GM12891 (cell line): ENCODE data around the gene SST. TPM values are rescaled to one million over a fixed set of nuclear protein-coding genes. Genes with fewer than 3 reads are reported as not detected.

Experiments
- DNase-seq: peaks from one replicate; pipeline ENCODE4 v3.0.0; 2011; ENCODE audit warnings: low spot score; ENCODE audit not compliant: insufficient read length
- FAIRE-seq: peaks from 2 replicates; lab custom pipeline; 2011; peaks lifted over from hg19 to GRCh38; lab: Jason Lieb, UNC
- PAX5 ChIP-seq: IDR thresholded peaks from 2 replicates; pipeline ENCODE4 v1.6.1; 2011; ENCODE audit warnings: low read length, moderate library complexity, mild to moderate bottlenecking; ENCODE audit not compliant: insufficient read depth, severe bottlenecking
- POLR2A ChIP-seq: IDR thresholded peaks from 2 replicates; pipeline ENCODE4 v1.6.1; 2011; ENCODE audit warnings: low read depth, low read length, control low read depth
- POLR2AphosphoS5 ChIP-seq: IDR thresholded peaks from 2 replicates; pipeline ENCODE4 v1.6.1; 2011; ENCODE audit warnings: low read depth, low read length, control low read depth
- POU2F2 ChIP-seq: IDR thresholded peaks from 2 replicates; pipeline ENCODE4 v1.6.1; 2011; ENCODE audit warnings: low read depth, mild to moderate bottlenecking, control low read depth, low read length, moderate library complexity
- SPI1 ChIP-seq: IDR thresholded peaks from 2 replicates; pipeline ENCODE4 v1.6.1; 2011; ENCODE audit warnings: low read depth, low read length, control low read depth
- TAF1 ChIP-seq: IDR thresholded peaks from 2 replicates; pipeline ENCODE4 v1.6.1; 2011; ENCODE audit warnings: low read depth, low read length, control low read depth
- polyA plus RNA-seq: library from polyadenylated mRNA; unstranded; fragments of >200 nt; gene quantifications from one replicate; pipeline ENCODE4 v1.2.1, GENCODE V29; 2012; ENCODE audit warnings: low read depth, missing spikeins, inconsistent platforms; ENCODE audit not compliant: missing spikeins

SST gene
- polyA plus RNA-seq, result not detected

- DNase-seq, result no peak
- no peak for FAIRE-seq
- TF ChIP-seq POLR2A (no peak), POLR2AphosphoS5 (no peak), PAX5 (no peak), TAF1 (no peak), POU2F2 (no peak)
Measured at GRCh38 chr3:187669675-187670504, at the start of gene SST. Gene SST, minus strand, starts transcription at chr3:187670394. Its CDS starts 103 bp downstream, at chr3:187670291.

DNA sequence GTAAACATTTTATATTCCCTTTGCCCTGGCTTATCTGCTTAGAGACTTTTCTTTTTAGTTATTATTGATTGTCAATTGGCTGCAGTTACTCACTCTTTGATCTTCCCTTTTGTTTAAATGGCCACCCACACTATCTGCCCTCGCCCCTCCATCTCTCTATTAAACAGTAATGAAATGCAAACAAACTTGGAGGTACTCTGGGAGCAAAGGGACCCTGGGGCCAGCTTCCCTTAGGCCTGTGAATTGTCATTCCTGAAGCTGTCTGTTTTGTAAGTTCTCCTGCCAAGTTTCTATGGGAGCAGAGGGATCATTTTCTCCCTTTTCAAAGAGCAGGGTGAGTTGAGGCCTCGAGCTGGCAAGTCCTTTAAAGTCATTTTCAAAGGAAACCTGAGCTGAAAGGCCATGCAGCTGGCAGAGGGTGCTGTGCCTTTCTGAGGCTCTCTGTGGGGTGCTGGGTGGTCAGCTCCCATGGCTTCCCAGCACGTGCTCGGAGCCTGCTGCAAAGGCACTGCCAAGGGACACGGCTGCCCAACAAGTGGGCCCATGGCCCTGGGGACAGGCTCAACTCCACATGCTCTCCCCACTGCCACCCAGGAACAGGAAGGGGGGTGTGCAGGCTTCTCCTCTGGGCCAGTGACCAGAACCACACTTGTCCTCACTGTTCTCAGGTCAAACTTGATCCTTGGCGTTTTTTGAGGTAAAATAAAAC lies 49.6 kb upstream of the SST start:
- no peak for DNase-seq
- no peak for FAIRE-seq
- no peak for TF ChIP-seq PAX5
- TF ChIP-seq SPI1, result no peak
- TF ChIP-seq TAF1, result no peak

DNA sequence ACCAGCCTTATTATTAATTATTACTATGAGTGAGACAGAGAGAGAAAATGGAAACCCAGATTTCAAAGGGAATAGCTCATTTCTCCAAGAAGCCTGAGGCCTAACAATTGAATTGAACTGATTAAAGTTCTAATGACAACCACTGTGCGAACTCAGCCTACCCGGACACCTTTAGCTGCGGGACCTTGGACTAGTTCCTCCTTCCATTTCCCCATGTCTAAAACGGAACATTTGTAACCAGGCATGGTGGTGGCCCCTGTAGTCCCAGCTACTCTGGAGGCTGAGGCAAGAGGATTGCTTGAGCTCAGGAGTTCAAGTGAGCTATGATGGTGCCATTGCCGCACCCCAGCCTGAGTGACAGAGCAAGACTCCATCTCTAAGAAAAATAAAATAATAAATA lies 48.6 kb upstream of the SST start:
- DNase-seq (no peak), FAIRE-seq (no peak)
- TF ChIP-seq TAF1, result no peak
- no peak for TF ChIP-seq POLR2AphosphoS5
- no peak for TF ChIP-seq POU2F2
- no peak for TF ChIP-seq POLR2A
- TF ChIP-seq PAX5, result no peak
- no peak for TF ChIP-seq SPI1

DNA sequence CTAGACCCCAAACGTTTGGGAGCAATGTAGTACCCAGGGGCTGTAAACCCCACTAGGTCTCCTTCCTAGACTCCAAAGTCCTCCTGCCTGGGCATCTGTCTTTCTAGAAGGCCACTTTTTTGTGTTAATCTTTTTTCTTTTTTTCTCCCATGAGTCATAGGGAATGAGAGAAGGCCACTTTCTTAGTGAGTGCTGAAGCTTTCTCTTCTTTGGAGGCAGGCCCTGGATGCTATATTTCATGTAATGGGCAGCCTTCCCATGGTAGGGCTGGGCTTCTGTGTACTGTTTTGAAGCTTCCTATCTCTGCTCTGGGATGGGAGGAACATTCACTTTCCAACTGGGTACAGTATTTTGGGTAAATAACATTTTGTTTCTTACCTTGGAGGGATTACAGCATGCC lies 47.4 kb upstream of the SST start:
- TF ChIP-seq SPI1, result no peak
- no peak for TF ChIP-seq PAX5
- no peak for TF ChIP-seq POLR2A
- no peak for TF ChIP-seq POU2F2
- no peak for TF ChIP-seq POLR2AphosphoS5
- no peak for TF ChIP-seq TAF1
- FAIRE-seq (no peak), DNase-seq (no peak)

- TF ChIP-seq POU2F2 (no peak), PAX5 (no peak), SPI1 (no peak), POLR2A (no peak)
- DNase-seq, result peak; percentile 47
- peak; percentile 87 for FAIRE-seq
Measured at GRCh38 chr3:187714404-187714979, 44.3 kb upstream of the SST start.

DNA sequence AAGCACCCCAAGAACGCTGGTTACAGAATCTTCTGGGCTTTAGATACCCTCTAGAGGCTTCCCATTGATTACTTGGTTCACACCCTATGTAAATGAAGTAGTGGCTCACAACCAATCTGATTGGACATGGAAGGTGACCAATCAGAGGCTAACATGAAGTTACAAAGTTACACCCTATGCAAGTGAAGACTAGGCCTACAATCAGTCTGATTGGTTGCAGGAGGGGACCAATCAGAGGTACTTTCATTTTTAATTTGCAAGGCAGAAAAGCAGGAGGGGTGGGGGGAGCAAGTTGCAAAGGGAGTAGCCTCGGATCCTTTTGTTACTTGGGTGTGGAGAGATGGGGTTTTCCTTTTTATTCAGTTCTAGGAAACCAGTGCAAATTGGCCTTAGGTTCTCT lies 43.3 kb upstream of the SST start:
- no peak for DNase-seq

GRCh38 chr3:187709155-187709554 lies 39.0 kb upstream of the SST start:
- no peak for DNase-seq
- TF ChIP-seq TAF1 (no peak), POLR2AphosphoS5 (no peak), POLR2A (no peak), PAX5 (no peak), POU2F2 (no peak), SPI1 (no peak)
- FAIRE-seq, result no peak

More for the DNA sequence above, 43.3 kb upstream of the SST start:
- TF ChIP-seq POLR2AphosphoS5 (no peak), POLR2A (no peak), POU2F2 (no peak), PAX5 (no peak), SPI1 (no peak), TAF1 (no peak)
- no peak for FAIRE-seq

DNA sequence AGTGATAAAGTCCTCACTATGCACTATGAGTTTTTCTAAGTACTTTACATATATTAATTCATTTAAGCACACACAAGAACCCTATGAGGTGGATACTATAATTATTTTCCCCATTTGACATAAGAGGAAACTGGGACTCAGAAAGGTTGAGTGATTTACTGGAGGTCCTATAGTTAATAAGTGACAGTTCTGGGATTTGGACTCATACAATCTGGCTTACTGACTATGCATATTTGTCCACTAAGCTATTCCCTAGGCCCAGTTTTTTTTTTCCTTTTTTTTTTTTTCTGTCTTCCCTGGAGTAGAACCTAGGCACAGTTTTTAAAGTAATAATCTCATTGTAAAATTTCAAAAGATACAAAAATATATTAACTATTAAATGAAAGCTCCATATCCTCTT lies 38.5 kb upstream of the SST start:
- DNase-seq, result no peak
- no peak for TF ChIP-seq POLR2AphosphoS5
- TF ChIP-seq PAX5, result no peak
- no peak for TF ChIP-seq POU2F2
- TF ChIP-seq TAF1, result no peak
- TF ChIP-seq SPI1, result no peak
- TF ChIP-seq POLR2A, result no peak
- no peak for FAIRE-seq

DNA sequence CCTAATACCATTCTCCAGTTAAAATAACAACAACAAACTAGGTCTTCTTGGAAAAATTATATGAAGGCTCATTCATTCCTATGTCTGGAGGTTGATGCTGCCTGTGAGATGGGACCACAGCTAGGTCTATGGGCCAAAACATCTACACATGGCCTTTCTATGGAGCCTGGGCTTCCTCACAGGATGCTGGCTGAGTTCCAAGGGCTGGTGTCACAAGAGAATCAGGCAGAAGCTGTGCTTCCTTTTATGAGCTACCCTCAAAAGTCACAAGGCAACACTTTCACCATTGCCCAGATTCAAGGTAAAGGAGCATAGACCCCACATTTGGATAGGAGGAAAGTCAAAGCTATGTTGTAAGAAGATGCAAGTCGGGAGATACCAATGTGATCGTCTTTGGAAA lies 36.8 kb upstream of the SST start:
- FAIRE-seq (no peak), DNase-seq (no peak)
- TF ChIP-seq POU2F2 (no peak), POLR2AphosphoS5 (no peak), TAF1 (no peak), SPI1 (no peak)
